Loucy (cell line): ENCODE results near the gene KRT76.

Experiments
- H2AFZ ChIP-seq: fragments of 200-600 bp; sonication (generic); 2 replicates; pipeline ENCODE4 v1.6.0; 2016; ENCODE audit warnings: antibody characterized with exemption, mild to moderate bottlenecking, low read length, moderate library complexity
- H3F3A ChIP-seq: fragments of 200-600 bp; 2 replicates; pipeline ENCODE4 v1.6.0; 2016; ENCODE audit warnings: antibody characterized with exemption, low read depth, mild to moderate bottlenecking
- H3K27me3 ChIP-seq: fragments of 200-600 bp; sonication (generic); 2 replicates; pipeline ENCODE4 v1.6.1; 2014; ENCODE audit warnings: low read length, mild to moderate bottlenecking; ENCODE audit not compliant: insufficient read depth, poor library complexity, severe bottlenecking
- H3K36me3 ChIP-seq: fragments of 200-600 bp; sonication (generic); 2 replicates; pipeline ENCODE4 v1.6.1; 2016; ENCODE audit warnings: low read length; ENCODE audit not compliant: insufficient read depth
- H3K4me1 ChIP-seq: fragments of 200-600 bp; sonication (generic); 2 replicates; pipeline ENCODE4 v1.5.1; 2014; ENCODE audit warnings: low read length, mild to moderate bottlenecking; ENCODE audit not compliant: insufficient read depth, poor library complexity, severe bottlenecking
- H3K4me2 ChIP-seq: fragments of 200-600 bp; sonication (generic); 2 replicates; pipeline ENCODE4 v1.6.0; 2014; ENCODE audit warnings: antibody characterized with exemption, low read length, low read depth, mild to moderate bottlenecking; ENCODE audit not compliant: poor library complexity, severe bottlenecking
- H3K4me3 ChIP-seq: fragments of 200-600 bp; sonication (generic); 2 replicates; pipeline ENCODE4 v1.5.1; 2014; ENCODE audit warnings: low read length, mild to moderate bottlenecking, mixed read lengths; ENCODE audit not compliant: poor library complexity, severe bottlenecking
- H3K79me2 ChIP-seq: fragments of 200-600 bp; sonication (generic); 2 replicates; pipeline ENCODE4 v1.6.1; 2014; ENCODE audit warnings: low read length; ENCODE audit not compliant: insufficient read depth
- H3K9ac ChIP-seq: fragments of 200-600 bp; sonication (generic); 2 replicates; pipeline ENCODE4 v1.6.0; 2014; ENCODE audit warnings: mild to moderate bottlenecking, low read depth, low read length, moderate library complexity; ENCODE audit not compliant: poor library complexity, severe bottlenecking
- H3K9me2 ChIP-seq: fragments of 200-600 bp; sonication (generic); replicated peaks from 2 replicates; pipeline ENCODE4 v1.6.1; 2016; ENCODE audit warnings: low read depth, low read length, mixed read lengths
- H3K9me3 ChIP-seq: fragments of 200-600 bp; sonication (generic); 2 replicates; pipeline ENCODE4 v1.6.1; 2014; ENCODE audit warnings: mild to moderate bottlenecking, antibody characterized with exemption, low read length, low read depth; ENCODE audit not compliant: insufficient read depth
- H4K20me1 ChIP-seq: fragments of 200-600 bp; sonication (generic); 2 replicates; pipeline ENCODE4 v1.6.0; 2014; ENCODE audit warnings: antibody characterized with exemption, low read length, mild to moderate bottlenecking; ENCODE audit not compliant: insufficient read depth, poor library complexity, severe bottlenecking
- EZH2phosphoT487 ChIP-seq: fragments of 200-600 bp; IDR thresholded peaks from 2 replicates; pipeline ENCODE4 v1.6.1; 2018; ENCODE audit warnings: antibody characterized with exemption, mild to moderate bottlenecking, moderate library complexity, borderline replicate concordance
- TF ChIP-seq, protein P1 (sequence below): fragments of 200-600 bp; sonication (generic); conservative IDR thresholded peaks from 2 replicates; pipeline ENCODE4 v1.5.1; 2014; ENCODE audit warnings: mild to moderate bottlenecking, antibody characterized with exemption, low read length

Gene KRT76

DNA sequence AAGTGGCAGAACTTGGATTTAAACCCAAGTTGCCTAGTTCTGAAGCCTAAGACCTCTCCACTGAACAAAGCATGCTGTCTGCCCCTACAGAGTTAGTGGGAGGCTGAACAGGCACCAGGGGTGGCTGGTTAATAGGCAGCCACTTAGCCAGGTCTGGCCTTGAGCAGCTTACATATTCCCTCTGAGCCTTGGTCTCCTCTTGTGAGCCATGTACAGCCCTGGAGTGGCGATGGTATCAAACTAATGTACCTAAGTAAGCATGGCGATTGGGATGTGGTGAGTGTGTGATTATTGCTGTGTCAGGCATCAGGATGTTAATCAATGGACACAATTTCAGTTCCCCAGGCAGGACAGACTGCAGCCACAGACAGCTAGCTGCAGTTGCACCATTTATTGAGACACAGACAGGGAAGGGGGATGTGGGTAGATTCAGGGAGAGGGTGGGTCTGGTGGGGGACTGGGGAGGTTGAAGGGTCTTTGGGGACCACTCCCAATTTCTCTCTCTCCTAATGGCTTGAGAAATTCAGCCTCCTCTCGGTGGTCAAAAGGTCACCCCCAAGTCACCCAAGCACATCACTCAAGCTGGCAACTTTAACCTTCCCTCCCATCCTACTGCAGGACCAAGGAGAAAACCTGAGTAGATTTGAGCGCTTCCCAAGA, 44.1 kb upstream of the KRT76 start:
- Histone ChIP-seq H3K27me3 (no peaks in the 10 kb centered on the region), H4K20me1 (no peaks in the 10 kb centered on the region)
- TF ChIP-seq, protein P1, sequence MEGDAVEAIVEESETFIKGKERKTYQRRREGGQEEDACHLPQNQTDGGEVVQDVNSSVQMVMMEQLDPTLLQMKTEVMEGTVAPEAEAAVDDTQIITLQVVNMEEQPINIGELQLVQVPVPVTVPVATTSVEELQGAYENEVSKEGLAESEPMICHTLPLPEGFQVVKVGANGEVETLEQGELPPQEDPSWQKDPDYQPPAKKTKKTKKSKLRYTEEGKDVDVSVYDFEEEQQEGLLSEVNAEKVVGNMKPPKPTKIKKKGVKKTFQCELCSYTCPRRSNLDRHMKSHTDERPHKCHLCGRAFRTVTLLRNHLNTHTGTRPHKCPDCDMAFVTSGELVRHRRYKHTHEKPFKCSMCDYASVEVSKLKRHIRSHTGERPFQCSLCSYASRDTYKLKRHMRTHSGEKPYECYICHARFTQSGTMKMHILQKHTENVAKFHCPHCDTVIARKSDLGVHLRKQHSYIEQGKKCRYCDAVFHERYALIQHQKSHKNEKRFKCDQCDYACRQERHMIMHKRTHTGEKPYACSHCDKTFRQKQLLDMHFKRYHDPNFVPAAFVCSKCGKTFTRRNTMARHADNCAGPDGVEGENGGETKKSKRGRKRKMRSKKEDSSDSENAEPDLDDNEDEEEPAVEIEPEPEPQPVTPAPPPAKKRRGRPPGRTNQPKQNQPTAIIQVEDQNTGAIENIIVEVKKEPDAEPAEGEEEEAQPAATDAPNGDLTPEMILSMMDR: no peak

DNA sequence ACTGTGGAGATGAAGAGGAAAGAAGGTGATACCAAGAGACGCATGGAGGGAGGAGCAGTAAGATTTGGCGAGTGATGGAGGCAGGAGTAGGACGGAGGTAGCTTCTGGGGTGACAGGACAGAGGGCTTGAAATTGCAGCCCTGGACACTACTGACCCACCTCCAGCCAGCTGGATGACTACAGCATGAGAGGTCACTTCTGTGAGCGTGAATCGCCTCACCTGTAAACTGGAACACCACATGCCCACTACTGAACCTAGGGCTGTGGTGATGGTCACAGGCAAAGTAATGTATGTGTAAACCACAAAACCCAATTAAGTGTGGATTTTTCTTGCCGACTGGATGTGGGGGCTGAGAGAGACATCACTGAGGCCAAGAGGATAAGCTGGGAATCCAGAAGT, 43.4 kb upstream of the KRT76 start:
- Histone ChIP-seq H3K36me3 (no peaks in the 10 kb centered on the region), H2AFZ (no peak overlapping the region), H3F3A (no peaks in the 10 kb centered on the region), H3K9ac (no peak overlapping the region), H3K9me3 (no peaks in the 10 kb centered on the region), H3K4me3 (no peak overlapping the region), H3K4me2 (no peak overlapping the region), H4K20me1 (no peaks in the 10 kb centered on the region), H3K27me3 (no peaks in the 10 kb centered on the region), H3K9me2 (no peaks in the 10 kb centered on the region), H3K79me2 (no peaks in the 10 kb centered on the region), H3K4me1 (no peaks in the 10 kb centered on the region)
- TF ChIP-seq, protein P1: no peak
- no peak for TF ChIP-seq EZH2phosphoT487

More for the DNA sequence above, 44.1 kb upstream of the KRT76 start:
- no peaks in the 10 kb centered on the region for H3K9me3 ChIP-seq
- no peak overlapping the region for H3K9ac ChIP-seq
- H3K9me2 ChIP-seq: no peaks in the 10 kb centered on the region
- H3K79me2 ChIP-seq: no peaks in the 10 kb centered on the region
- no peak overlapping the region for H3K4me2 ChIP-seq
- H3K4me3 ChIP-seq: no peak overlapping the region
- H3F3A ChIP-seq: no peaks in the 10 kb centered on the region
- H3K4me1 ChIP-seq: no peaks in the 10 kb centered on the region
- no peaks in the 10 kb centered on the region for H3K36me3 ChIP-seq
- no peak overlapping the region for H2AFZ ChIP-seq

DNA sequence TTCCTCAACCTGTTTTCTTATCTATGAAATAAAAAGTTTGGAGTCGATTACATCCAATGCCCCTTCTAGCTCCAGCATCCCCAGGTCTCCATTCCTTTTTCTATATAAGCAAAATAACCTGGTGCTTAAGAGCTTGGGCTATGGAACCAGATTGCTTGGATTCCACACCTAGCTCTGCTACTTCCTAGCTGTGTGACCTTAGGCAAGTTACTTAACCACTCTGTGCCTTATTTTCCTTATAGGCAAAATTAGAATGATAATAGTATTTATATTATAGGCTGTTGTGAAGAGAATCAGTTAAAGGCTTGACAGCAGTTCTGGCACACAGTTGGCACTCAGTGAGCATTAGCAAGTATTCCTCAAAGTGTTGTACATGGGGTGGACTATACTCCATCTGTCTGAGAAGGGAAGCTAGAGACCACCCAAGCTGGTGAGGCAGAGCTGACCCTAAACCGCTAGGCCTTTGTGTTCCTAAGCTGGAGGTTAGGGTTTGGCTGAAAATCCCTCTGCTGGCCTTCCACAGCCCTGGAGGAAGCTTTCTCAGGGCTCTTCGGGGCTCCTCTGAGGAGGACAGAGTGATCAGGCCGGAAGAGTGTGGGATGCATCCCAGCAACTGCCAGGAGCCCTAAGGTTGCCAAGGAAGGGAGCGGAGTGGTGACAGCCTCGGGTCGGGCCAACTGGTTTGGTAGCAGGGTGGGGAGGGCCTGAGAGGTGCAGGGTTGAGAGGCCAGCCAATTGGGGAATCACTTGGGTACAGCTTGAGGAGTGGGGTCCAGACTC, 42.8 kb upstream of the KRT76 start:
- Histone ChIP-seq H3K4me3 (no peak overlapping the region), H3K4me1 (no peaks in the 10 kb centered on the region), H3K9ac (no peak overlapping the region), H3K79me2 (no peaks in the 10 kb centered on the region), H3F3A (no peaks in the 10 kb centered on the region), H3K27me3 (no peaks in the 10 kb centered on the region), H3K9me3 (no peaks in the 10 kb centered on the region), H3K4me2 (no peak overlapping the region), H4K20me1 (no peaks in the 10 kb centered on the region), H2AFZ (no peak overlapping the region), H3K9me2 (no peaks in the 10 kb centered on the region), H3K36me3 (no peaks in the 10 kb centered on the region)
- no peak for TF ChIP-seq EZH2phosphoT487
- TF ChIP-seq, protein P1: no peak
